D721Med (cell line): ENCODE data around the gene MRPL20.

ENCODE experiments used
- DNase-seq: peaks from one replicate; pipeline ENCODE4 v3.0.0; 2011; ENCODE audit warnings: low spot score; ENCODE audit not compliant: insufficient read length
- FAIRE-seq: peaks from 2 replicates; lab custom pipeline; 2011; peaks lifted over from hg19 to GRCh38; lab: Jason Lieb, UNC
- CTCF ChIP-seq: IDR thresholded peaks from 2 replicates; pipeline ENCODE4 v1.5.1; 2012; ENCODE audit warnings: mild to moderate bottlenecking, control low read depth; ENCODE audit not compliant: insufficient read depth; ENCODE audit errors: missing control alignments

MRPL20 gene

GRCh38 chr1:1402072-1402900, 4.8 kb downstream of the MRPL20 start:
- TF ChIP-seq CTCF = peak; percentile 65
- DNase-seq = no peak
- FAIRE-seq = no peak

DNA sequence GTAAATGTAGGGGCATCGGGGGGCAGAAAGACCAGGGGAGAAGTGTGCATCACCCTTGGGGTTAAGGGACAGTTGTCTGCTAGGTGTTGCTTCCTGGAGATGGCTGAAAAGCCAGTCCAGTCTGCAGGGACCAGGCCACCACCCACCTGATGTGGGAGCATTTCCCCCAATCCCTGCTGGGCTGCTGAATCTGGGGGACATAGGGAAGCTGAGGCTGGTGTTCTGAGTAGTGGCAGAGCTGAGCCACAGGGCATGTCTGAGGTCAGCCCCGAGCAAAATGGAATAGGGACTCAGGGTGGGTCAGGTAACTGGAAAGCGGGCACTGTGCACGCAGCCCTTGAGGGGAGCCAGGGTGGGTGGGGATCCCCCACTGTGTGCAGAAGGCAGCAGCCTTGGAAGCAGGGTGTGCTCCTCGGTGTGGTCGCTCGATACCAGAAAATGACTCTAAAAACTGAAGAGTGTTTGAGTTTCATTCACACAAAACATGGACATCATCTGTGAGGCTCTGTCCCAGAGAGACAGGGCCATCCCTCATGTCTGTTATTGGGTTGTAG, 5.6 kb downstream of the MRPL20 start:
- no peak for DNase-seq
- FAIRE-seq = no peak

GRCh38 chr1:1400576-1401456, 6.3 kb downstream of the MRPL20 start:
- DNase-seq (no peak), FAIRE-seq (no peak)
- TF ChIP-seq CTCF = no peak

More for the DNA sequence above, 5.6 kb downstream of the MRPL20 start:
- TF ChIP-seq CTCF = no peak

- no peak for TF ChIP-seq CTCF
- DNase-seq (no peak), FAIRE-seq (no peak)
These were observed 7.1 kb downstream of the MRPL20 start for GRCh38 chr1:1399872-1400575.

DNA sequence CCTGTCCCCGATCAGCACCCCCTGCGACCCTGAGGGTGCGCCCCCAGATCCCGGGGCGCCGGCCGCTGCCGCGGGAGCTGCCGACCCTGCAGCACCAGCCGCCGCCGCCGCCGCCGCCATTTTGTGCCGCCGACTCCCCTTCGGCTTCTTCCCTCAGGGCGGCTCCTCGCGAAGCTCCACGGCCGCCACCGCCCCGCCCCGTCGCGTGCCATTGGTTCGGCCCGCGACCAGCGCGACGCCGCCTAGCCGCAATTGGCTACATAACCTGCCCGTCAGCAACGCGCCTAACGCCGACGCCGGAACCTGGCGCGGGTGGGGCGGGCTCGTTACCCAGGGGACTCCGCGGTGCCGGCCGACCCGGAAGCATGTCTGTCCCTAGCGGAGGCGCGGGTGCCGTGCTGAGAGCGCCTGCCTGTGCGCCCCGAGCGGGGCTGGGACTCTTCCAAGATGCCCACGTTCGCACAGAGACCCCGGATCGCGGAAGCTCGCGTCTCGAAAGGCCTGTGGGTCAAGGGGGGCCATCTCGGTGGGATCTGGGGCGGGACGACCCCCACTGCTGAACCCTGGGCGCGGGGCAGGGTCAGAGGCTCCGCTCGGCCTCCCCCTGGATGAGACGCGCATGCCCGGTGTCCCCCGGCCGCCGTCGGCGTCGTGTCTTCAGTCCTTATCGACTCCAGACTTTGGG, 7.8 kb downstream of the MRPL20 start, which contains the start of gene CCNL2:
Gene CCNL2, minus strand, starts transcription at position 149 of the 685 bp plus-strand sequence. Its CDS starts 29 bp downstream, at position 120.
- FAIRE-seq = no peak
- TF ChIP-seq CTCF = no peak

GRCh38 chr1:1398677-1399186, 8.4 kb downstream of the MRPL20 start:
- TF ChIP-seq CTCF = no peak
- no peak for FAIRE-seq
- no peak for DNase-seq

More for the DNA sequence above, 7.8 kb downstream of the MRPL20 start, which contains the start of gene CCNL2:
- peak; percentile 72 for DNase-seq
